ENCODE measurements around the gene FOXK1.

Gene FOXK1

GRCh38 chr7:4785371-4785770 lies 103.3 kb downstream of the FOXK1 start:
- Histone ChIP-seq H3K4me3 (ENCODE audit: low read depth, low read length) (no peak overlapping the region), H3K36me3 (ENCODE audit: control insufficient read depth, insufficient read depth, low read length) (no peaks in the 10 kb centered on the region), H3K9ac (no peak overlapping the region), H3K27me3 (ENCODE audit: control insufficient read depth, insufficient read depth, low read length) (no peaks in the 10 kb centered on the region), H2AFZ (no peak overlapping the region), H3K4me2 (ENCODE audit: low read length) (no peak overlapping the region), H3K4me1 (no peaks in the 10 kb centered on the region), H3K27ac (no peak overlapping the region), H3K9me3 (ENCODE audit: control insufficient read depth, low read length) (no peaks in the 10 kb centered on the region), H3K79me2 (no peaks in the 10 kb centered on the region)
- TF ChIP-seq CTCF (IDR thresholded peaks at IDR 0.05) = no peak

- no peak overlapping the region for H3K9ac ChIP-seq
- H2AFZ ChIP-seq = no peak overlapping the region
- no peaks in the 10 kb centered on the region for H3K27me3 ChIP-seq (ENCODE audit: control insufficient read depth, insufficient read depth, low read length)
- TF ChIP-seq CTCF (IDR thresholded peaks at IDR 0.05) = no peak
- no peak overlapping the region for H3K4me2 ChIP-seq (ENCODE audit: low read length)
- no peaks in the 10 kb centered on the region for H3K36me3 ChIP-seq (ENCODE audit: control insufficient read depth, insufficient read depth, low read length)
- H3K9me3 ChIP-seq (ENCODE audit: control insufficient read depth, low read length) = no peaks in the 10 kb centered on the region
- no peak overlapping the region for H3K4me3 ChIP-seq (ENCODE audit: low read depth, low read length)
- H3K27ac ChIP-seq = no peak overlapping the region
- no peaks in the 10 kb centered on the region for H3K4me1 ChIP-seq
- H3K79me2 ChIP-seq = no peaks in the 10 kb centered on the region
Measured at GRCh38 chr7:4786015-4786414, 103.9 kb downstream of the FOXK1 start.

GRCh38 chr7:4787541-4787940 lies 105.4 kb downstream of the FOXK1 start:
- no peaks in the 10 kb centered on the region for H3K9me3 ChIP-seq (ENCODE audit: control insufficient read depth, low read length)
- H3K9ac ChIP-seq = no peak overlapping the region
- no peak for TF ChIP-seq CTCF (IDR thresholded peaks at IDR 0.05)
- H3K27me3 ChIP-seq (ENCODE audit: control insufficient read depth, insufficient read depth, low read length) = no peaks in the 10 kb centered on the region
- no peak overlapping the region for H3K4me3 ChIP-seq (ENCODE audit: low read depth, low read length)
- H3K36me3 ChIP-seq (ENCODE audit: control insufficient read depth, insufficient read depth, low read length) = no peaks in the 10 kb centered on the region
- H3K4me1 ChIP-seq = no peaks in the 10 kb centered on the region
- H3K27ac ChIP-seq = no peak overlapping the region
- no peak overlapping the region for H2AFZ ChIP-seq
- no peaks in the 10 kb centered on the region for H3K79me2 ChIP-seq
- H3K4me2 ChIP-seq (ENCODE audit: low read length) = no peak overlapping the region

- no peaks in the 10 kb centered on the region for H3K27me3 ChIP-seq (ENCODE audit: control insufficient read depth, insufficient read depth, low read length)
- no peaks in the 10 kb centered on the region for H3K79me2 ChIP-seq
- H3K4me3 ChIP-seq (ENCODE audit: low read depth, low read length) = no peak overlapping the region
- no peaks in the 10 kb centered on the region for H3K9me3 ChIP-seq (ENCODE audit: control insufficient read depth, low read length)
- TF ChIP-seq CTCF (IDR thresholded peaks at IDR 0.05) = no peak
- no peaks in the 10 kb centered on the region for H3K36me3 ChIP-seq (ENCODE audit: control insufficient read depth, insufficient read depth, low read length)
- H2AFZ ChIP-seq = no peak overlapping the region
- no peaks in the 10 kb centered on the region for H3K4me1 ChIP-seq
- no peak overlapping the region for H3K27ac ChIP-seq
- no peak overlapping the region for H3K9ac ChIP-seq
- H3K4me2 ChIP-seq (ENCODE audit: low read length) = no peak overlapping the region
Measured at GRCh38 chr7:4787947-4788626, 106.0 kb downstream of the FOXK1 start.

- Histone ChIP-seq H3K4me2 (ENCODE audit: low read length) (no peak overlapping the region), H3K36me3 (ENCODE audit: control insufficient read depth, insufficient read depth, low read length) (no peaks in the 10 kb centered on the region), H2AFZ (no peak overlapping the region), H3K4me3 (ENCODE audit: low read depth, low read length) (no peak overlapping the region), H3K9me3 (ENCODE audit: control insufficient read depth, low read length) (no peaks in the 10 kb centered on the region), H3K27ac (no peak overlapping the region), H3K27me3 (ENCODE audit: control insufficient read depth, insufficient read depth, low read length) (no peaks in the 10 kb centered on the region), H3K79me2 (no peaks in the 10 kb centered on the region), H3K9ac (no peak overlapping the region), H3K4me1 (no peaks in the 10 kb centered on the region)
- TF ChIP-seq CTCF (IDR thresholded peaks at IDR 0.05) = no peak
Measured at GRCh38 chr7:4788627-4789189, 106.6 kb downstream of the FOXK1 start.

All from parathyroid adenoma (tissue), 2 donors.